HG03103 (cell line): Measurements from ENCODE around the gene ATP2C2.
"Not testable (repeated sequence)": the region's sequence is repeated elsewhere in the genome, so short reads cannot be mapped to it uniquely, and the experiment has no call there.

Experiments used
- ATAC-seq: cut with Tn5 transposase; IDR thresholded peaks from one replicate; pipeline ENCODE4 v1.9.1; 2021; ENCODE audit warnings: low read depth; ENCODE audit not compliant: unreplicated experiment

Gene ATP2C2

DNA sequence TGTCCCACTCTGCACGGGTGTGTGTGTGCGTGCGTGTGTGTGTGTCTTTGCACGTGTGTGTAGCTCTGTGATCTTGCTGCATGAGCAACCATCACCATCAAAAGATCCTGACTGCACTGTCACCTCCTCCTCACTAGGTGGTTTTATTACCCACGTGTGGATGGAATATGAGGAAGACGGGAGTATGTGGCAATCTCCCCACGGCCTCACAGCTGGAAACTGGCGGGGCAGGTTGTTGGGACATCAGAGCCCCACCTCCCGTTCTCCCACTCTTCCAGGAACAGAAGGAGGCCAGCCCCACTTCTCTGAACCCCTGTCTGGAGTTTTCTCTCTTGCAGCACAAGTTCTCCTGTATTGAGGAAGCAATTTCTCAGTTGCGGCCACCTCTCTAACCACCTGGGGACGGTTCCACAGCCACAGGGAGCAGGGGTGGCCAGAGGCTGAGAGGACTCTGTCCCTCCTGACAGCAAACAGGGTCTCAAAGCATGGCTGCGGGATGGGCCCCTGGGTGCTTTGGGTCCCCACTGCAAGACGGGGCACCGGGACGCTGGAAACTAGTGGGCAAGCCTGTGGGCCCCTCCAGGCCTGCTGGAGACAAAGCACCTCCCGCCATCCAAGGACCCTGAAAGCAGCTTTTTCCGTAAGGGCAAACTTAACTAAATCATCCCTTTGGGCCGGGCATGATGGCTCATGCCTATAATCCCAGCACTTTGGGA lies 27.9 kb upstream of the ATP2C2 start:
- ATAC-seq = no peak

DNA sequence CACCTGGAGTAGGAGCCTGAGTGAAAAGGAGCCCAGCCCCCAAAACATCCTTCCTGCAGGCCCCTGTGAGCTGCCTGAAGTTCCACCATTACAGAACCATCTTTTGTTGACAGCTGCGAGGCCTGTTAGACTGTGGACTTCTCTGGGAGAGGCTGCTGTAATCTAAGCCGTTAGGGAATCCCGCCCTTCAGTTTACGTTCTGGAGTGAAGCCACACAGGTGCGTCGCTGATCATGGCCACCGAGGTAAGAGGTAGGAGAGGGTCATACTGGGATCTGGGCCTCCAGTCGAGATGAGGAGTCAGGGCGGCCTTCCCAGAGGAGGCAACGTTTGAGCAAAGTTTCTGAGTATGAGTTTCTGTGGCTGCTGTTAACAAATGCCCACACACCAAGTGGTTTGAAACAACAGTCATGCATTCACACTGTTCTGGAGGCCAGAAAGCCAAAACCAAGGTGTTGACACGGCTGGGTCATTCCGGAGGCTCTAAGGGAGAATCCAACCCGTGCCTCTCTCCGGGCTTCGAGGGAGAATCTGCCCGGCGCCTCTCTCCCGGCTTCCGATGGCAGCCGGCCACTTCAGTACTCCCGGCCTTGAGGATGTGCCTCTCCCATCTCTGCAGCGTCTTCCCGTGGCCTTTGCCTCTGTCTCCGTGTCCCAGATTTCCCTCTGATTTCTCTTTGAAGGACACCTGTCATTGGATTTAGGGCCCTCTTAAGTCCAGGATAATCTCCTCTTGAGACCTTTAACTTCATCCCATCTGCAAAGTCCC lies 26.6 kb upstream of the ATP2C2 start:
- ATAC-seq = no peak

DNA sequence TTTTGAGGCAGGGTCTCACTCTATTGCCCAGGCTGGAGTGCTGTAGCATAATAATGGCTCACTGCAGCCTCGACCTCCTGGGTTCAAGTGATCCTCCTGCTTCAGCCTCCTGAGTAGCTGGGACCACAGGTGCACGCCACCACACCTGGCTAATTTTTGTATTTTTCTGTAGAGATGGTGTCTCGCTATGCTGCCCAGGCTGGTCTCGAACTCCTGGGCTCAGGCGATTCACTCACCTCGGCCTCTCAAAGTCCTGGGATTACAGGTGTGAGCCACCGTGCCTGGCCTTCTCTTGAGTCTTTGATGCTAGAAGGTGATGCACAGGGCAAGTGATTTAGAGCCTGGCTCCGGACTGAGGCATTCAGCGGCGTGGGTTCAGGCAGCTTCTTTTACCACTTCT lies 24.5 kb upstream of the ATP2C2 start:
- ATAC-seq = not testable (repeated sequence)

DNA sequence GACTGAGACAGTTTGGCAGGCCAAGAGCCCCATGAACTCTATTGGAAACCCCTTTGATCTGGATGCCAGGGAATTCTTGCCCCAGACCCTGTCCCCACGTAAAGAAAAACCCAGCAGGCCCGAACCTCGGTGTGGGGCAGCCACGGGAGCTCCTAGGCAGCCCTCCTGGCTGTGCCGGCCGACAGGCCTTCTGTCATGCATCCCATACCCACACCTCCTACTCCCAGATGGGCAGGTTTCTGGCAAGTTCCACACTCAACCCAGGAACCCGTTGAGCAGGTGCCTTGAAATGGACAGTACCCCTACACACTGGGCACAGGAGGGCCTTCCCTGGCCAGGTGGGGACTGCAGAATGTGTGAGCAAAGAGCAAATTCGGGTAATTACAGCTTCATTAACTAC lies 23.6 kb upstream of the ATP2C2 start:
- ATAC-seq = no peak

DNA sequence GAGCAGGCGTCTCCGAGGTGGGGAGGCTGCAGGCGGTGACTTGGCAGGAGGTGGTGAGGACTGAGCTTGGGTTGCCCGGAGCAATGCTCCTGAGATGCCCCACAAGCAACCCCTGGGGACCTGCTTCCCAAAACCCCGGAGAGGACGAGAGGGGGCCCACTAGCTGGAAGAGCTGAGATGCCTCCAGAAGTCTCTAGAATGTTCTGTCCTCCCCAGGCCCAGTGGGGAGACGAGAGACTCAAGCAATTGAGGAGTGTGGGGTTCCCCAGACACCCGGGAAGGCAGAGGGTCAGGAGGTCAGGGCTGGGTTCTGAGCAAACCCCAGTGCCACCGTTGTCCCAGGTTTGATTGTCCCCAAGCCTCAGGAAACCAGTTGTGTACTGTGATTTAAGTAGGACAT lies 21.2 kb upstream of the ATP2C2 start:
- no peak for ATAC-seq

DNA sequence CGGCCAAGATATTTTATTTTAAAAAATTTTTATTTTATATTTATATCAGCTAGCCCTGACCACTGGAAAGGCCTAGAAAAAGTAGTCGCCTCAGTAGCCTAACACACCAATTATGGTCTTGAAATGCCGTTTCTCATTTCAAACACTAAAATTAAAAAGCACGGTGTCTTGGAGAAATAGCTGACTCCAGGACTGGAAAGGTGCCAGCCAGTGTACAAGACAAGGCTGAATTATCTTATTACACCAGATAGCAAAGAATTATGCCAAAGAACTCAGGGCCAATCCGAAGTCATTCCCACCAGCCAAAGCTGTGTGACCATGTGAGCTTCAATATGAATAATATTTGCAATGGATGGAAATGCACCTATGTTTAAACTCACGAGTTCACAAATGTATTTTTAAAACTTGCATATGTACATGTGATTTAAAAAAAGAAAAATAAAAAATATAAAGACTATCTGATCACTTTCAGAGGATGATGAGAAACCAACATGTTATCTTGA lies 19.9 kb upstream of the ATP2C2 start:
- ATAC-seq = no peak

DNA sequence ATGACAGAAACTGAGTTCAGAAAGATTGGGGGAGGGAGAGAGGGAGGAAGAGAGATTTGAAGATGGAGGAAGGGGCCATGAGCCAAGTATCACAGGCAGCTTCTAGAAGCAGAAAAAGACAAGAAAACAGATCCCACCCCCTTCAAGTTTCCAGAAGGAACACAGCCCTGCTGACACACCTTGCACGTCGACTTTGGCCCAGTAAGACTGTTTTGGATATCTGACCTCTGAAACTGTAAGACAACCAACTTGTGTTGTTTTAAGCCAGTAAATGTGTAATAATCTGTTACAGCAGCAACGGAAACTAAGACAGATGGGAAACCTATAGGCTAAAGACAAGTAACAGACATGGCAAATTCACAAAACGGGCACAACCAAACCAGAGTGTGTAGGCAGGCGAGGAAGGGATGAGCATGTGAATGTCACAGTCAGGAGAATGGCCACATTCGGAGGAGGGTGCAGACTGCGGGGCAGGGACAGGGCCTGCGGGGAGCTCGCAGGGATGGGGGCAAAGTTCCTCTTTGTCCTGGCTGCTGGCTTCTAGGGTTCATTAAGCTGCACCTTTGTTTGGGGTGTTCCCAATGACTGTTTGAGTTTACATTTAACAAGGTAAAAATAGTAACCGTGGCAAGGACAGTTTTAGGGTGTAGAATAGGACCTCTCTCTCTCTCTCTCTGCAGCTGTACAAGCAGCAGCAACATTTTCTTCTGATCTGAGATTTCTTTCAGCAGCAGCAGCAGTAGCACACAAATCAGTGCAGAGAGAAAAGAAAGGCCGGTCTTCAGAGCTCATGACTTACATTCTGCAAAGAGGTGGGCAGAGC lies 18.3 kb upstream of the ATP2C2 start:
- ATAC-seq = no peak

DNA sequence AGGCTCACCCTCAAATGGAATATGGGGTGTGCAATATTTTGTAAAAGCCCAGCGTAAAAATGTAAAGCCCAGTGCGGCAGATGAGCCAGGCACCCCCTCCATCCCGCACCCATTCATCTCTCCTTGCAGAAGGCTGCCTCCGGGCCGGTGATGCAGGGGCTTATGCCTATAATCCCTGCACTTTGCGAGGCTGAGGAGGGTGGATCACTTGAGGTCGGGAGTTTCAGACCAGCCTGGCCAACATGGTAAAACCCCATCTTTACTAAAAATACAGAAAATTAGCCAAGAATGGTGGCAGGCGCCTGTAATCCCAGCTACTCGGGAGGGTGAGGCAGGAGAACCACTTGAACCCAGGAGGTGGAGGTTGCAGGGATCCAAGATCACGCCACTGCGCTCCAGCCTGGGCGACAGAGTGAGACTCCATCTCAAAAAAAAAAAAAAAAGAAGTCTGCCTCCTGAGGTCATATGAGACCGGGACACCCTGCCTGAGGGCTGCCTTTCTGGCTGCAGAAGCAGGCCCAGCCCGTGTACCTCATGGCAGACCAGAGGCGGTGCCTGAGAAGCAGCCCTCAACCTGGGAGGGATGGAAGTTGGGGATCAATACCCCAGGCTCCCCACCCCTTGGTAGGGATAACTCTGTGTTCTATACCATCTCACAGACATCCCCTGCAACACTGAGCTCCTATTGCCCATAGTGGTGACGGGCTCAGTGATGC lies 17.5 kb upstream of the ATP2C2 start:
- no peak for ATAC-seq

DNA sequence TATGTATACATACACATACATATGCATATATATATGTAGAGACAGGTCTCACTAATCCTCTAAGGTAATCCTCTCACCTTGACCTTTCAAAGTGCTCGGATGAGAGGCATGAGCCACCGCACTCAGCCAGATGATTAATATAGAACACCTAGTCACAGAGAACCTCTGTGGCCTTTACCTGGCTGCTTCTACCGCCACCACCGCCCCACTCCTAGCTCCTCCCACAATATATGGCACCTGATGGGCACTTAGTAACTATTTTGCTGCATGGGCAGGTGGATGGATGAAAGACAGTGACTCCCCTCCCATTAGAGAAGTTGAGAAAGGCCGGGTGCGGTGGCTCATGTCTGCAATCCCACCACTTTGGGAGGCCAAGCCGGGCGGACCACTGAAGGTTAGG lies 16.7 kb upstream of the ATP2C2 start:
- ATAC-seq = no peak

DNA sequence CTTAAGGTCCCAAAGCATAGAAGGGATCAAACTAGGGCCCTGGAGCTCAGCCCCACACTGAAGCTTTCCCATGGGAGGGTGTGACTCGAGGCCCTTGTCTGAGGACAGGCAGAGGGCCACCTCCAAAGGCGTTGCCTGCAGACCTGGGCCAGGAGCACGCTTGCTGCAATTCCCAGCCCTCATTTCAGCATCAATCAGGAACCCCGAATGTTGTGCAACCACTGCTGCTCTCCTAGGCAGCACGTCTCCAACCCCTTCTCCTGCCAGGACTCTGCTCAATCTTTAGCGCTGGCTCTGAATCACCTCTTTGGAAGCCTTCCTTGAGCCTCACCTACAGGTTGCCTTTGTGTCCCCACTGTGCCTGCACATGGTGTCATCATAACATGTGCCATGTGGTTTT lies 14.0 kb upstream of the ATP2C2 start:
- ATAC-seq = no peak

DNA sequence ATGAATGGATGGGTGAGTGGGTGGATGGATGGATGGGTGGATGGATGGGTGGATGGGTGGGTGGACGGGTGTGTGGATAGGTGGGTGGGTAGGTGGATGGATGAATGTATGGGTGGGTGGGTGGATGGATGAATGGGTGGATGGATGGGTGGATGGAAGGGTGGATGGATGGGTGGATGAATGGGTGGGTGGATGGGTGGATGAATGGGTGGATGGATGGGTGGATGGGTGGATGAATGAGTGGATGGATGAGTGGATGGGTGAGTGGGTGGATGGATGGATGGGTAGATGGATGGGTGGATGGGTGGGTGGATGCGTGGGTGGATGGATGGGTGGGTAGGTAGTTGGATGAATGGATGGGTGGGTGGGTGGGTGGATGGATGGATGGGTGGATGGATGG lies 13.2 kb upstream of the ATP2C2 start:
- no peak for ATAC-seq

DNA sequence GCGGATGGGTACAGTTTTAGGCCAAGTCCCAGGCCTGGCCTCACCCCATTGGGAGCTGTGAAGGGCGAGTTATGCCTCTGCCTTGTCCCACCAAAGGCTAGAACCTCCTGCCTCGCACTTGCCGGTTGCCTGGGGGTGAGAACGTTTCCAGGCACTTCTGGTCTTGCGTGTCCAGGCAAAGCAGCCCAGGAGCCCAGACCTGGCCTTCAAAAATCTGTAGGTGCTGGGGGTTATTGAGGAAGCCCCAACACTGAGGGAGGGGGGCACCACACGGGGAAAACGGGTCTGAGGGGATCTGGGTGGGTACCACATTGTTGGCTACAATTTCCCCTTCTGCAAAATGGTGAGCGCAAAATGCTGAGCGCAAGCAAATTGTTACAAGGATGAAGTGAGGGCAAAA lies 12.2 kb upstream of the ATP2C2 start:
- ATAC-seq = no peak

DNA sequence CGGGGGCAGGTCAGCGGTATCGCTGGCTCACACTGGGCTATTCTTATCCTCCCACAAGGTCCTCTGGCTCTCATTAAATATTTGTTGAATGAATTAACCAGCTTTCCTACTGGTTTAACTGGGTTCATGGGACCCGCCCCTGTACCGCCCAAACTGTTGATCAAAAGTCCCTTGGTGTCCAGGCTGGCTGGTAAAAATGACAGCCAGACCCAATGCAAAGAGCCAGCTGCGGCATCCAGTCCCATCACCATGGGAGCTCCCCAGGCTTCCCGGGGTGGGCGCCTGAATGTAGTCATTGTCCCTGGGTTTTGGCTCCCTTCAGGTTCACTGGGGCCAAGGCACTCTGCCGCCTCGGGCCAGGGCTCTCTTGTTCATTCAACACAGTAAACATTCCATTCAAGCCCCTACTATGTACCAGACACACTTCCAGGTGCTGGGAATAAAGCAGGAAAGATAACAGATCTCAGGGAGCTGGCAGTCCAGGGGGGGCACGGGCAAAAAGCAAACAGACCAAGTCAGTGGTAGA lies 11.7 kb upstream of the ATP2C2 start:
- no peak for ATAC-seq

DNA sequence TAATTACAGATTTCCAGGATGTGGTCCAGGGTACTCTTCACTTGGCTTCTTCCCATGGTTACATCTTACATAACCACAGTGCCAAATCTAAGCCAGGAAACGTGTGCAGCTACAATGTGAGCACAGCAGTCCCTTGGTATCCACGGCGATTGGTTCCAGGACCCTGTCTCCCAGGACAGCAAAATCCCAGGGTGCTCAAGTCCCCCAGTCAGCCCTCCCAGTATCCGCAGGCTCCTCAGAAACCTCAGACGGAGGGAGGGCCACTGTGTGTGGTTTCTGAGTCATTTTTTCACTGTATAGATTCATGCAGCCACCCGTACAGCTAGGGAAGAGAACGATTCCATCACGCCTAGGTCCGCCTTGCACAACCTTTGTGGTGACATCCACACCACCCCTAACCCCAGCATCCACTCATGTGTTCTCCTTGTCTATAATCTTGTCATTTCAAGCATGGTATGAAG lies 11.1 kb upstream of the ATP2C2 start:
- no peak for ATAC-seq

DNA sequence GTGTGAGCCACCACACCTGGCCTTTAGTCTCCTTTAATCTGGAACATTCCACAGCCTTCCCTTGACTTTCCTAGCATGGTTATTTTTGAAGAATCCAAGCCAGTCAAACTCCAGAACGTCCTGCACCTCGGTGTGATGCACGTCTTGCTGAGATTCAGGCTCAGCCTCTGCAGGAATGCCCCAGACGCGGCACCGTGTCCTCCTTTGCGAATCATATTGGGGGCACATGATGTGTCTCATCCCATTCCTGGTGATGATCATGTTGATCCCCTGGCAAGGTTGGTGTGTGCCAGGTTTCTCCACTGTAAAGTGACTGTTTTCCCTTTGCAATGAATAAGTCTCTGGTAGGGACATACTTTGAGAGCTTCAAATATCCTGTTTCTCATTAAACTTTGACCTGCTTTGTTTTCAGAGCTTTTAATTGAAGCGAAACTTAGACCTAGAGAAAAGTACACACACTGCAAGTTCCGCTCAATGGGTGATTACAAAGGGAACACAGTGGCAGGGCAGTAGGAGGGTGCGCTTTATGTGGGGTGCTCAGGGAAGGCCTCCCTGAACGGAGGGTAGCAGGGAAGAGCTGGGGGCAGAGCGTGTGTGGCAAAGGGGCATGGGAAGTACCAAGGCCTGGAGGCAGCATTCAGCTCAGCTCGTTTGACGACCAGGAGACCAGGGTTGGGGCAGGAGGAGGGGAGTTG lies 9.6 kb upstream of the ATP2C2 start:
- no peak for ATAC-seq

DNA sequence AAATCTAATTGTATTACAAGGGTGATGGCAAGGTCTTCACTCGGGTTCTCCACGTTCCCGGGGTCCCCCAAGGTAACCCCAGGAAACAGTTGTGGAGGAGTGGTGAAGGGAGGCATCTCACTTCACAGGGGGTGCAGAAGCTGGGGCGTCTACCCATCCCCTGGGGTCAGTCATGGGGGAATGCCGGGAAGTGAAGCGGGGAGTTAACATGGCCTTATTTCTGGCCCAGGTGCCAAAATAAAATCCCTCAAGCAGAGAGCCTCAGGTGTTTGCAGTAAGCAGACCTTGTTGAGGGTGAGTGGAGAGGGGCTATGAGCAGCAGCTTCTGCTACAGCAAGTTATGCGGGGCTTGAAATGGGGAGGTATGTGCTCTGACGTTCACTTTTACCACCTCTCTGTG lies 9.0 kb upstream of the ATP2C2 start:
- no peak for ATAC-seq

DNA sequence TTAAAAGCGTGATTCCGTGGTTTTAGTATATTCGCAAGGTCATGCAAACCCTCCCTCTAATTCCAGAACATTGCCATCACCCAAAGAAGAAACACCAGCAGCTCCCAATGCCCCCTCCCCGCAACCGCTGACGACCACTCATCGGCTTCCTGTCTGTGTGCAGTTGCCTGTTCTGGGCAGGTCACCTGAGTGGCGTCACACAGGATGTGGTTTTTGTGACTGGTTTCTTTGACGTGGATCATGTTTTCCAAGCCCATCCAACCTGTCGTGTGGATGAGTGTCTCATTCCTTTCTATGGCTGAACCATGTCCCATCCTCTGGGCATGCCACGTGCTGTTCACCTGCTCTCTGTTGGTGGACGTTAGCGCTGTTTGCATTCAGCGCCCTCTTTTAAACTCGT lies 8.2 kb upstream of the ATP2C2 start:
- no peak for ATAC-seq

DNA sequence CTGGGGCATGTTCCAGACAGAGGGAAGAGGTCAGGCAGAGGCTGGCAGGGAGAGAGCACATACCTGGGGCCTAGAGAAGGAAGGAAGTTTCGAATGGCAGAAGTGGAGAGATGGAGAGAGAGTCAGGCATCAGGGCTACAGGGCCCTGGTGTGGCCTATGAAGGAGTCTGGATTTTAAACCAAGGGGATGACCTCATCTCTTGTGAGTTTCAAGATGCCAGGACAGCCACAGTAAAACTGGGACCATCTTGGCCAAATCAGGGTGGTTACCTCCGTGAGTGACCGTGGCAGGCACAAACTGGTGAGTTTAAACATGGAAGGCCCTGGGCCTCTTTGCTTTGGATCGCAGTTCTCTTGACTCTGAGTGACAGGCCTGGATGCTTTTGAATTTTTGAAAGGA lies 7.6 kb upstream of the ATP2C2 start:
- ATAC-seq = no peak

DNA sequence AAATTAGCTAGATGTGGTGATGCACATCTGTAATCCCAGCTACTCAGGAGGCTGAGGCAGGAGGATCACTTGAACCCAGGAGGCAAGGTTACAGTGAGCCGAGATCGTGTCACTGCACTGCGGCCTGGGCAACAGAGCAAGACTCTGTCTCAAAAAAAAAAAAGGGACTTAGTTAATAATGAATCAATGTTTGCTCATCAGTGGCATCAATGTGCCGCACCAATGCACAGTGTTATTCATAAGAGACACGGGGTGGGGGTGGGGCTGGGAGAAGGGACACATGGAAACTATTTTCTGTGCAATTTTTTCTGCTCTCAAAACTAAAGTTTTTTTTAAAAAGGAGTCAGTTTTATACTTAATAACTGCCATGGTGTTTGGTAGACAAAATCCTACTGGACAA lies 6.8 kb upstream of the ATP2C2 start:
- ATAC-seq = no peak

DNA sequence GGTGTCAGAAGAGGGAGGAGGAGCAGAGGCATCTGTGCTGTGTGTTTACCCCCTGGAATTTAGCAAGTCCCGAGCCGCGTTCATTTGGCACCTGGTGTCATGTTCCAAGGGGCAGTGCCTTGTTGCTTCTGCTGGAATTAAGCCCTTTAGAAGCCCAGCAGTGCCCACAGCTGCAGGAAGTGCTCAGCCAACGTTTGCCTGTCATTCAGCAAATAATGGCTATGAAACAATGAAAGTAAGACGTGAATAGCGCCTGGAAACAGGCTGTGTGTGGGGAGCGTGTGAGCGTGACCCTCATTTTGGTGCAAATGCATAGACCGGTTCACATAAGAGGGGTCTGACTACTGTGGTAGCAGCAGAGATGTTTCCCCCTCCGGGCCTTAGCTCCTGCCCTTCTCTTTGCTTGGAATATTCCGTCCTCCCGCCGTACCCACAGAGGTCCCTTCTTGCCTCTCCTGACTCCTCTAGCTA lies 5.8 kb upstream of the ATP2C2 start:
- ATAC-seq = no peak
